ENCODE results near the gene CCDC40. TPM values are rescaled to one million over a fixed set of nuclear protein-coding genes. Genes with fewer than 3 reads are reported as not detected.

Gene CCDC40
- total RNA-seq, 1 experiment from 2014 or later: 3.9 TPM

GRCh38 chr17:80108036-80108971 lies 71.9 kb downstream of the CCDC40 start:
- H3K9me3 ChIP-seq: no peaks in the 10 kb centered on the region
- H3K9me3 Mint-ChIP-seq (ENCODE audit: unreplicated experiment): no peaks in the 10 kb centered on the region
- H3K27me3 Mint-ChIP-seq (ENCODE audit: insufficient read depth, unreplicated experiment): no peaks in the 10 kb centered on the region
- no peaks in the 10 kb centered on the region for H3K4me1 ChIP-seq
- peaks cover 3% of the 10 kb centered on the region for H3K4me1 Mint-ChIP-seq (ENCODE audit: low read depth, unreplicated experiment)
- H3K4me3 ChIP-seq (ENCODE audit: low read depth, low read length): no peak overlapping the region
- POLR2A ChIA-PET: no interaction called here
- no peak overlapping the region for H3K27ac Mint-ChIP-seq (ENCODE audit: unreplicated experiment)
- no peaks in the 10 kb centered on the region for H3K27me3 ChIP-seq (replicated peaks; ENCODE audit: control insufficient read depth, insufficient read depth, low read length)
- DNase-seq: peak in 1 of 2 experiments; percentile 27
- H3K36me3 Mint-ChIP-seq (ENCODE audit: insufficient read depth, unreplicated experiment): no peaks in the 10 kb centered on the region
- intact Hi-C loops (cut with micrococcal nuclease; ENCODE audit: unreplicated experiment): loop anchor here (10.0 kb wide), 1 partner anchor 184 kb away; no protein-coding TSS in a partner anchor
- TF ChIP-seq CTCF (IDR thresholded peaks at IDR 0.05; ENCODE audit: insufficient read depth in 1 of 2, low read depth in 1 of 2, low read length in 1 of 2, severe bottlenecking in 1 of 2, unreplicated experiment in 1 of 2): no peak
- CTCF ChIA-PET: no interaction called here
- no peak overlapping the region for H3K4me3 Mint-ChIP-seq (ENCODE audit: unreplicated experiment)
- BruUV-seq (replicated peaks): no TSS peak
- no peaks in the 10 kb centered on the region for H3K36me3 ChIP-seq (ENCODE audit: control insufficient read depth, insufficient read depth, low read length)

- BruUV-seq (replicated peaks): no TSS peak
- intact Hi-C loops (cut with micrococcal nuclease; ENCODE audit: unreplicated experiment): loop anchor here (10.0 kb wide), 1 partner anchor 184 kb away; no protein-coding TSS in a partner anchor
- POLR2A ChIA-PET: no interaction called here
- H3K27me3 Mint-ChIP-seq (ENCODE audit: insufficient read depth, unreplicated experiment): no peaks in the 10 kb centered on the region
- no peaks in the 10 kb centered on the region for H3K36me3 Mint-ChIP-seq (ENCODE audit: insufficient read depth, unreplicated experiment)
- no peak overlapping the region for H3K4me3 ChIP-seq (ENCODE audit: low read depth, low read length)
- no peak for TF ChIP-seq CTCF (IDR thresholded peaks at IDR 0.05; ENCODE audit: insufficient read depth in 1 of 2, low read depth in 1 of 2, low read length in 1 of 2, severe bottlenecking in 1 of 2, unreplicated experiment in 1 of 2)
- no peaks in the 10 kb centered on the region for H3K9me3 ChIP-seq
- no peaks in the 10 kb centered on the region for H3K4me1 Mint-ChIP-seq (ENCODE audit: low read depth, unreplicated experiment)
- DNase-seq: no peak
- no peak overlapping the region for H3K27ac Mint-ChIP-seq (ENCODE audit: unreplicated experiment)
- no peaks in the 10 kb centered on the region for H3K9me3 Mint-ChIP-seq (ENCODE audit: unreplicated experiment)
- CTCF ChIA-PET: interaction anchor here (1.2 kb wide), 1 partner anchor 15 kb away, joined by 4 read pairs; no protein-coding TSS in a partner anchor
- H3K4me1 ChIP-seq: no peaks in the 10 kb centered on the region
- no peaks in the 10 kb centered on the region for H3K36me3 ChIP-seq (ENCODE audit: control insufficient read depth, insufficient read depth, low read length)
- no peak overlapping the region for H3K4me3 Mint-ChIP-seq (ENCODE audit: unreplicated experiment)
- H3K27me3 ChIP-seq (replicated peaks; ENCODE audit: control insufficient read depth, insufficient read depth, low read length): no peaks in the 10 kb centered on the region
Measured at GRCh38 chr17:80109066-80109660, 72.7 kb downstream of the CCDC40 start.

- H3K27ac Mint-ChIP-seq (ENCODE audit: unreplicated experiment): no peak overlapping the region
- H3K36me3 Mint-ChIP-seq (ENCODE audit: insufficient read depth, unreplicated experiment): no peaks in the 10 kb centered on the region
- DNase-seq: no peak
- Histone ChIP-seq H3K4me3 (ENCODE audit: low read depth, low read length) (no peak overlapping the region), H3K9me3 (no peaks in the 10 kb centered on the region), H3K4me1 (no peaks in the 10 kb centered on the region), H3K36me3 (ENCODE audit: control insufficient read depth, insufficient read depth, low read length) (no peaks in the 10 kb centered on the region), H3K27me3 (replicated peaks; ENCODE audit: control insufficient read depth, insufficient read depth, low read length) (no peaks in the 10 kb centered on the region)
- BruUV-seq (replicated peaks): no TSS peak
- H3K4me1 Mint-ChIP-seq (ENCODE audit: low read depth, unreplicated experiment): no peaks in the 10 kb centered on the region
- ChIA-PET POLR2A (no interaction called here), CTCF (interaction anchor here (1.2 kb wide), 1 partner anchor 15 kb away, joined by 4 read pairs; no protein-coding TSS in a partner anchor)
- no peaks in the 10 kb centered on the region for H3K9me3 Mint-ChIP-seq (ENCODE audit: unreplicated experiment)
- H3K27me3 Mint-ChIP-seq (ENCODE audit: insufficient read depth, unreplicated experiment): no peaks in the 10 kb centered on the region
- H3K4me3 Mint-ChIP-seq (ENCODE audit: unreplicated experiment): no peak overlapping the region
- intact Hi-C loops (cut with micrococcal nuclease; ENCODE audit: unreplicated experiment): loop anchor here (10.0 kb wide), 1 partner anchor 185 kb away; no protein-coding TSS in a partner anchor
- TF ChIP-seq CTCF (IDR thresholded peaks at IDR 0.05; ENCODE audit: insufficient read depth in 1 of 2, low read depth in 1 of 2, low read length in 1 of 2, severe bottlenecking in 1 of 2, unreplicated experiment in 1 of 2): no peak
Measured at GRCh38 chr17:80109713-80110446, 73.4 kb downstream of the CCDC40 start.
